Stimulated activated CD8-positive, alpha-beta memory T cell treated with anti-CD3 and anti-CD28 coated beads, Interleukin-12 subunit alpha, Interleukin-12 subunit beta, amount 100 ng/mL, for 4 hours (primary cell): ENCODE data around the gene PBRM1.
"Not testable (repeated sequence)": the region's sequence is repeated elsewhere in the genome, so short reads cannot be mapped to it uniquely, and the experiment has no call there.

Experiments used
- DNase-seq: peaks from one replicate; pipeline ENCODE4 v3.0.0-alpha.2; 2020; ENCODE audit warnings: low read depth

PBRM1 gene

DNA sequence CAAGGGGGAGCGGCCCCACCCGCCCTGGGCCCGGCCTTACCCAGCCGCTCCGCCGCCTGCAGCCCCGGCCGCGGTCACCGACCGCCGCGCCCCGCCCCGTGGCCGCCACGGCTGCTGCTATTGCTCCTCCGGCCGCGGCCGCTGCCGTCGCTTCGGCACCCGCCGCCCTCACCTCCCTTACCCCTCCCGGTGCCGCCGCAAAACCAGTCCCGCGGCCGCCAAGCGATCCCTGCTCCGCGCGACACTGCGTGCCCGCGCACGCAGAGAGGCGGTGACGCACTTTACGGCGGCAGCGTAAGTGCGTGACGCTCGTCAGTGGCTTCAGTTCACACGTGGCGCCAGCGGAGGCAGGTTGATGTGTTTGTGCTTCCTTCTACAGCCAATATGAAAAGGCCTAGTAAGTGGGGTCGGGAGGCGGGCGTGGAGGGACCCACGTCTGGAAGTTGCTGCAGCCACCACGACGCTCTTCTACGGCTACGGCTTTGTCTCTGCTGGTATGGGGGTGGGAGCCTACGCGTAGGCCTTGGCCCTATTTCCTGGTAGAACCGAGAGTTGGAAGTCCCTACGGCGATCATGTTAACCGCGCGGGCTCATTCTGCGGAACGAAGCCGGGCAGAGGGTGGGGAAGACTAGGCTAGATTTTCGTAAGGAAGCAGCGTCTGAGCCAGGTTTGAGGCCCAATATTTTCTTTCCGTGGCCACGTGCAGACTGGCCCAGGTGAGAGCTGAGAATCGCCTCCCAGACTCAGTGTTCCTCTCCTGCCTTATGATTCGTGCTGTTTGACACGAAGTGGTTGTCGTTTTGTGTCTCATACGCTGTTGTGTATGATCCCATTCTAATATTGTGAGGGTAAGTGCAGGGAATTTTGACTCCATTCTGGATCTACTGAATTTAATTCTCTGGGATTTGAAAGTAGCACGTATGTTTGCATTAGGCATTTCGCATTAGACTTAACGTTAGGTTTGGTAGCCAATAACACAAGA is at the start of gene PBRM1, which contains the start of gene GNL3:
TSS of gene PBRM1 (minus strand) at position 205 of the 983 bp plus-strand sequence.
TSS of gene GNL3 (plus strand) at position 324 of the 983 bp plus-strand sequence. CDS start at position 385, 61 bp downstream.
- peak; percentile 89 for DNase-seq

DNA sequence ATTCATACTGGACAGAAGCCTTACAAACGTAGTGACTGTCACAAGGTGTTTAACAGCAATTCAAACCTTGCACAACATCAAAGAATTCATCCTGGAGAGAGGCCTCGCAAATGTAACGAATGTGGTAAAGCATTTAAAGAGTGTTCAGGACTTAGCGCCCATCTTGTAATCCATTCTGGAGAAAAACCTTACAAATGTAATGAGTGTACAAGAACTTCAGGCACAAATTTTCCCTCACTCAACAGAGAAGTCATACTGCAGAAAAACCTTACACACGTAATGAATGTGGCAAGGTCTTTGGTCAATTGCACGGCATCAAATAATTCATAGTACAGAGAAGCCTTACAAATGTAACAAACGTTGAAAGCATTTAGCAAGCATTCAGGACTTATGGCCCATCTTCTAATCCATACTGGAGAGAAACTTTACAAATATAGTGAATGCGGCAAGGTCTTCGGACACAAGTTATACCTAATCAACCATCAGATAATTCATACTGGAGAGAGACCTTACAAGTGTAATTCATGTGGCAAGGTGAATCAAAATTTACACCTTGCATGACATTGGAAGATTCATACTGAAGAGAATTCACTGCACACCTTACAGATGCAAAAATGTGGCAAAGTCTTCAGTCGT is 47.7 kb upstream of the PBRM1 start:
- no peak for DNase-seq

DNA sequence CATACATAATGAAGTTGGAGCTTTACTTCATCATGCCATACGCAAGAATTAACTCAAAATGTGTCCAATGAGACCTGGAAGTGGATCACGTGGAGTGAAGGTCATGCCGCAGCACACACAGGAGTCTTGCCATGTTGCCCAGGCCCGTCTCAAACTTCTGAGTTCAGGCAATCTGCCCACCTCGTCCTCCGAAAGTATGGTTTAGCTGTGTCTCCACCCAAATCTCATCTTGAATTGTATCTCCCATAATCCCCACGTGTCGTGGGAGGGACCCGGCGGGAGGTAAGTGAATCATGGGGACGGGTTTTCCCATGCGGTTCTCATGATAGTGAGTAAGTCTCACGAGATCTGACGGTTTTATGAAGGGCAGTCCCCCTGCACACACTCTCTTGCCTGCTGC is 45.9 kb upstream of the PBRM1 start:
- no peak for DNase-seq

DNA sequence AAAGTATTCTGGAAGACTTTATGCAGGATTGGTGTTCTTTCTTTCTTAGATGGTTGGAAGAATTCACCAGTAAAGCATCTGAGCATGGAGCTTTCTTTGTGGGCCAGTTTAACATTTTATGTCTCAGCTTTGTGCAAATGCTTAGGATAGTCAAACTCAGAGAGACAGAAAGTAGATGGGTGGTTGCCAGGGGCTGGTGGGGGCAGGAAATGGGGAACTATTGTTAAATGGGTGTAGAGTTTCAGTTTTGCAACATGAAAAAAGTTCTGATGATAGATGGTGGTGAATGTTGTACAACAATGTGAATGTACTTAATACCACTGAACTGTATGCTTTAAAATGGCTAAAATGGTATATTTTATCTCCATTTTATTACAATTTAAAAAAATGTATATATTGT is 45.0 kb upstream of the PBRM1 start:
- DNase-seq, result no peak

DNA sequence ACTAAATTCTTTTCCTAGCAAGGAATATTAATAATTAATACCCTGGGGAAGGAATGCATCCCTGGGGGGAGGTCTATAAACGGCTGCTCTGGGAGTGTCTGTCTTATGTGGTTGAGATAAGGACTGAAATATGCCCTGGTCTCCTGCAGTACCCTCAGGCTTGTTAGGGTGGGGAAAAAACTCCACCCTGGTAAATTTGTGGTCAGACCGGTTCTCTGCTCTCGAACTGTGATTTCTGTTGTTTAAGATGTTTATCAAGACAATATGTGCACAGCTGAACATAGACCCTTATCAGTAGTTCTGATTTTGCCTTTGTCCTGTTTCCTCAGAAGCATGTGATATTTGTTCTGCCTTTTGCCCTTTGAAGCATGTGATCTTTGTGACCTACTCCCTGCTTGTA is 43.0 kb upstream of the PBRM1 start:
- not testable (repeated sequence) for DNase-seq

DNA sequence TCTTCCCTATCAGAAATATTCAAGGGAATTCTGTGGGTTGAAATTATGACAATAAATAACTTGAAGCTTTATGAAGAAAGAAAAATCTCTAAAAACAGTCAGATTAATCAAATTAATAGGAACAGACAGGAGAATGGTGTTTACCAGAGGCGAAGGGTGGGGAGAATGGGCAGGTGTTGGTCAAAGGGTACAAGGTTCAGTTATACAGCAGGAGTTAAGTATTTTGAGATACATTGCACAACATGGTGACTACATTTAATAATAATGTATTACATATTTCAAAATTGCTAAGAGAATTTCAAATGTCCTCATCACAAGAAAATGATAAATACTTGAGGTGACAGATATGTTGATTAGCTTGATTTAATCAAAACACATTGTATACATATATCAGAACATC is 38.8 kb upstream of the PBRM1 start:
- no peak for DNase-seq

DNA sequence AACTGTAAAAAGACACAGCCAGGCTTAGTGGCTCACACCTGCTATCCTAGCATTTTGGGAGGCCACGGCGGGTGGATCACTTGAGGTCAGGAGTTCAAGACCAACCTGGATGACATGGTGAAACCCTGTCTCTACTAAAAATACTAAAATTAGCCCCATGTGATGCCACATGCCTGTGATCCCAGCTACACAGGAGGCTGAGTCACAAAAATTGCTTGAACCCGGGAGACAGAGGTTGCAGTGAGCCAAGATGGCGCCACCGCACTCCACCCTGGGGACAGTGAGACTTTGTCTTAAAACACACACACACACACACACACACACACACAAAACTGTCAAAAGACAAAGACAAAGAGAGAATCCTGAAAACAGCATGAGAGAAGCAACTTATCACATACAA is 38.2 kb upstream of the PBRM1 start:
- DNase-seq, result no peak

DNA sequence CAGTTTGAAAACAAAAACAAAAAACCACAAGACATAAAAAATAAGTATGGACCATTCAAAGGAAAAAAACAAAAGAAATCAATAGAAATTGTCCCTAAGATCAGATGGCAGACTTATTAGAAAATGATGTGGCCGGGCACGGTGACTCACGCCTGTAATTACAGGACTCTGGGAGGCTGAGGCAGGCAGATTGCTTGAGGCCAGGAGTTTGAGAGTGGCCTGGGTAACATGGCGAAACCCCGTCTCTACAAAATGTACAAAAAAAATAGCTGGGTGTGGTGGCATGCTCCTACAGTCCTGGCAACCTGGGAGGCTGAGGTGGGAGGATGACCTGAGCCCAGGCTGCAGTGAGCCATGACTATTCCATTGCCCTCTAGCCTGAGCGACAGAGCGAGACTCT is 36.8 kb upstream of the PBRM1 start:
- no peak for DNase-seq

DNA sequence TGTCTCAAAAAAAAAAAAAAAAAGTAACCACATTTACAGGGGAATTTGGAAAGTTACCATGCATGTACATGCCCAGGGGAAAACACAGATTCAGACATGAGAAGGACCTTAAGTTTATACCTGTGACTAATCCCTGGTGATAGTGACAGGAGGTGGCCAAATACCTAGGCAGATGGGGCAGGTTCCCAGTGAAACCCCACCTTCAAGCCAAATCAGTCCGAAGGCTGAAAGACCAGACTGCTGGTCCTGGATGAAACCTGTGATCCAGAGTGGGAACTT is 36.0 kb upstream of the PBRM1 start:
- no peak for DNase-seq

DNA sequence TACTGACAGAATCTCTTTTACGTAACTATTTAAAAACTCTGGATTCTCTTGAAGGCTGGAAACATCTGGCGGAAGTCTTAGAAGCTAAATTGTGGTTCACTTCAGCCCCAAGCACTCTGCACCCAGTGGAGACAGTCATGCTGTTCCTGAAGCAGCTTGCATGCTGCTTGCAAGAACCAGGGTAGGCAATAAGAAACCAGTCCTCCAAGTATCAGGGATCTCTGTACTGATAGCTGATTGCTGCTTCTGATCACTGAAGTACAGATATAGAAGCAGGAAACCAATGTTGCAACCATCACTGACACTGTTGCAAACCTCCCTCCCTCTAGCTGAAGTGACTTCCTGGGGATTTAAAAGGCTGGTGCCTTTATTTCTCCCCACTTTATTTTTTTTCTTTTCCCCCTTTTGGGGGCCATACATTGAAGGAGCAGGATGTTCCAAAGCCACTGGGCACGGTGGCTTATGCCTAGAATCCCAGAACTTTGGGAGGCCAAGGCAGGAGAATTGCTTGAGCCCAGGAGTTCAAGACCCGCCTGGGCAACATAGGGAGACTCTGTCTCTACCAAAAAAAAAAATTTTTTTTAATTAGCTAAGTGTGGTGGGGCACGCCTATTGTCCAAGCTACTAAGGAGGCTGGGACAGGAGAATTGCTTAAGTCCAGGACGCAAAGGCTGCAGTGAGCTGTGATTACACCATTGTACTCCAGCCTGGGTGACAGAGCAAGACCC is 35.5 kb upstream of the PBRM1 start:
- DNase-seq, result no peak

DNA sequence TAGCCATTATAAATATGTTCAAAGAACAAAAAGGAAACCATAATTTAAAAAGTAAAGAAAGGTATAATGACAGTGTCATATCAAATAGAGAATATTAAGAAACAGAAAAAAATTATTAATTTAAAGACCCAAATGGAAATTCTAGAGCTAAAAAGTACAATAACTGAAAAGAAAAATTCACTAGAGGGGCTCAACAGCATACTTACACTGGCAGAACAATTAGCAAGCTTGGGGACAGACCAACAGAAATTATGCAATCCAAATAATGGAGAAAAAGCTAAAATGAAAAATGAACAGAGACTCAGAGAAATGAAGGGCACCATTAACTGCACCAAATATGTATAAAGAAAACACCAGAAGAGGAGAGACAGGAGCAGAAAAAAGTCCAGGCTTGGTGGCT is 33.9 kb upstream of the PBRM1 start:
- DNase-seq, result no peak

DNA sequence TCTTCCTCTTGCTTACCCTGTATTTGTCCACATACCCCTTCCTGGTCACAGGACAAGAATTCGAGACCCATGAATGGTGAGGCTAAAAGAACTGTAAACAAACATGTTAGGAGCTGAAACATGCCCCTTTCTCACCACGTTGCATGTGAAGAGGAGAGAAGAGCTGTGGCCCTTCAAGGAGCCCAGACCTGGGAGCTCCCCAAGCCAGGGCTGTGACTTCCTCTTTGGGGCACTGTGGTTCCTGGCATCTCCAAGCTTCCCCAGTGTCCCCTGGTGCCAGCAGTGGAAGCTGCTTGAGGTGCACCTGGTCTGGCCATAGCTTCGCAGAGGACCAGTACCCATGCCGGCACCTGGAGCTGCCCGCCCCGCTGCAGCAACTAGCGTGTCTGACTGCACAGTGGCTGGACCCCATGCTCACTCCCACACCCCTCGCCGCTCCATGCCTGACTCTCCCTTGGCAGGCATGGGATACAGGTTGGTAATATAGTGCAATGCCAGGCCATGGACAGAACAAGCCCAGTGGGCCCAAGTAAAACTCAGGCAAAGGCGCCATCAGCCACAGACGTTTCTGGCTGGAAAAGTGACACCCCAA is 30.1 kb upstream of the PBRM1 start:
- no peak for DNase-seq

DNA sequence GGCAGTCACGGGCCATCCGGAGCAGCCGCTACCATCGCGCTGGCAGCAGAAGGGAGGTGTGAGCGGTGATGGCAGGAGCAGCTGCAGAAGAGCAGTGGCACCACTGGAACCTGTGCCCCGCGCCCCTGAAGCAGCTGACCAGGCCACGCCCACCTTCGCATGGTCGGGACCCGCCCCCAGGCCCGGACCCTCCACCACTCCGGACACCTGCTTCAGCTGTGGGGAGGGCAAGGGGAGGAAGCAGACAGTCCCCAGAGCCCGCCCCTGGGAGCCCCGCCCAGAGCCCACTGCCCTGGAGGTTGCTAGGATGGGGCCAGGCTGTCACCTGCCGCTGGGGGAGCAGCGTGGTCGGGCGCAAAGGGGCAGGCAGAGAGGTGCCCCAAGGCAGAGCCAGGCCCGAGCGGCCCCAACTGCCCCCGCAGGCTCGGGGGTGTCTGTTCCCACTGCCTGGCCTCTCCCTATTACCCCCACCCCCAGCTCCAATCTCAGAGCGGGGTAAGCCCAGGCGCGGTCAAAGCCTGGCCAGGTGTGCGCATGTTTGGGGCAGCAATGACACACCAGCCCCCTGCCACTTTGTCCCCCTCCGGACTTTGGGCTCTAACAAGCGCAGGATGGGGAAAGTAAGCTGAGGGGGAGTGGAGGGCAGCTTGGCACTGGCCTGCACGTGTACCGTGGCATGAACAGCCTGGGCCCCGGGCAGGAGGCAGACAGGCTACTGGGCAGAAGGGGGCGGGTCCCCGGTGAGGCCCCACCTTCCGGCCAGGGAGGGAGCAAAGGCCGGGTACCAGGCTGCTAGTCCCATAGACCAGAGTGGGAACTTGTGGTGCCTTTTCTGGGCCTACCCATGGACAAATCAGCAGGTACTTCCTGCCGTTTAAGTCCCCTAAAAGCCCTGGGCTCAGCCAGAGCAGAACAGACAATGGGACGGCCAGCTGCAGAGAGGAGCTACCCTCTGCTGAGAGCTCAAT is 28.9 kb upstream of the PBRM1 start:
- DNase-seq, result no peak

DNA sequence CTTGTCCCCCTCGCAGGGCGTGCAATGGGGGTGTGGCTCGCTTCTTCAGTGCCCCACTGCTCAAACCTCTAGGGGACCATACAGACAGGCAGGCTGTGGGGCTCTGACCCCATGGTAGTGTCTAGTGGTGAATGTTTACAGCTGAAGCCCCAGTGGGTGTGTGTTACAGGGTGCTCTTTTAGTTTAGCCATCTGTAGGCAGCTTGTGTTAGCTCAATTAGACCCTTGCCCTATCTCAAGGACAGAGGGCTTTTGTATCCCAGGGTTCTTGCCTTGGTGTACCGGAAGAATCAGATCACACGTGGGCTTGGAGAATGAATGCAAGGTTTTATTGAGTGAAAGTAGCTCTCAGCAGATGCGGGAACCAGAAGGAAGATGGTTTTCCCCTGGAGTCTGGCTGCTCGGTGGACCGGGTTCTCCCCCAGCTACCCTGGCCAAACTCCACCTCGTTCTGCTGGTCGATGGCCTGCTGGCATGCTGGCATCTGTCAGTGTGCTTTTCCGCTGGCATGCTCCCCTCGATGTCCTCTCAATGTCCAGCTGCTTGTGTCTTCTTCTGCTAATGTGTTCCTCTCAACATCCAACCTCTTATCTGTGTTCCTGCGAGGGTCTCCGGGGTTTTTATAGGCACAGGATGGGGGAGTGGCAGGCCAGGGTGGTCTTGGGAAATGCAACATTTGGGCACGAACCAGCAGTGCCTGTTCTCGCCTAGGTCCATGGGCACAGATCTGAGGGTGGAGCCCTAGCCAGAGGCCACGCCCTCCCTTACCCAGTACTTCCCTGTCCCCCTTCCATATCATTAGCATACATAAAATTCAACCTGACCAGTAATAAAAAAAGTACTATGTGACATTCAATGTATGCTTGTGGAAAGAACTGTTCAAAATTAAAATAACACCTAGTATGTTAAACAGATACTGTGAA is 26.8 kb upstream of the PBRM1 start:
- no peak for DNase-seq

DNA sequence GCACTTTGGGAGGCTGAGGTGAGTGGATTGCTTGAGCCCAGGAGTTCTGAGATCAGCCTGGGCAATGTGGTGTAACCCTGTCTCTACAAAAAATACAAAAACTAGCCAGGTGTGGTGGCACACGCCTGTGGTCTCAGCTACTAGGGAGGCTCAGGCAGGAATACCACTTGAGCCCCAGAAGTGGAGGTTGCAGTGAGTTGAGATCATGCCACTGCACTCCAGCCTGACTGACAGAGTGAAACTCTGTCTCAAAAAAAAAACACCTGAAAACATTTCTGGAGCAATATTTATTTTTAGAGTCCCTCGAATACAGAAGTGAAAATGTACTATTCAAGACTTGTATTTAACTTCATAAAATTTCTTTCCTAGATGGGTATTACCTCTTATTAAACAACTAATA is 24.8 kb upstream of the PBRM1 start:
- DNase-seq, result no peak

DNA sequence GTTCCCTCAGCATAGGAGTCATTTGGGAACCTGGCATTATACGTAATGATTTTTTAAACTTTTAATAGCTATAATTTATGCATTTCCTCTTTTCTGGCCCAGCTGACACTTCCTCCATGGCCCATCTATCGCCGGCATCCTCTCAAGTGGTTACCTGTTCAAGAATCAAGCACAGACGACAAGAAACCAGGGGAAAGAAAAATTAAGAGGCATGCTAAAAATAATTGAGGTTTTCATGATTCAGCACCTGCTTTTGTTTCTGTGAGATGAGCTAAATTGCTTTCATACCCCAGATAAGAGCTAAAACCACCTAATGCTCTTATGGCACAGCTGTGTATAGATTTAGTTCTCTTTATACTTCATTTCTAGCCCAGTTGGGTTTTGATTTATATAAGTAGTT is 21.9 kb upstream of the PBRM1 start:
- no peak for DNase-seq

DNA sequence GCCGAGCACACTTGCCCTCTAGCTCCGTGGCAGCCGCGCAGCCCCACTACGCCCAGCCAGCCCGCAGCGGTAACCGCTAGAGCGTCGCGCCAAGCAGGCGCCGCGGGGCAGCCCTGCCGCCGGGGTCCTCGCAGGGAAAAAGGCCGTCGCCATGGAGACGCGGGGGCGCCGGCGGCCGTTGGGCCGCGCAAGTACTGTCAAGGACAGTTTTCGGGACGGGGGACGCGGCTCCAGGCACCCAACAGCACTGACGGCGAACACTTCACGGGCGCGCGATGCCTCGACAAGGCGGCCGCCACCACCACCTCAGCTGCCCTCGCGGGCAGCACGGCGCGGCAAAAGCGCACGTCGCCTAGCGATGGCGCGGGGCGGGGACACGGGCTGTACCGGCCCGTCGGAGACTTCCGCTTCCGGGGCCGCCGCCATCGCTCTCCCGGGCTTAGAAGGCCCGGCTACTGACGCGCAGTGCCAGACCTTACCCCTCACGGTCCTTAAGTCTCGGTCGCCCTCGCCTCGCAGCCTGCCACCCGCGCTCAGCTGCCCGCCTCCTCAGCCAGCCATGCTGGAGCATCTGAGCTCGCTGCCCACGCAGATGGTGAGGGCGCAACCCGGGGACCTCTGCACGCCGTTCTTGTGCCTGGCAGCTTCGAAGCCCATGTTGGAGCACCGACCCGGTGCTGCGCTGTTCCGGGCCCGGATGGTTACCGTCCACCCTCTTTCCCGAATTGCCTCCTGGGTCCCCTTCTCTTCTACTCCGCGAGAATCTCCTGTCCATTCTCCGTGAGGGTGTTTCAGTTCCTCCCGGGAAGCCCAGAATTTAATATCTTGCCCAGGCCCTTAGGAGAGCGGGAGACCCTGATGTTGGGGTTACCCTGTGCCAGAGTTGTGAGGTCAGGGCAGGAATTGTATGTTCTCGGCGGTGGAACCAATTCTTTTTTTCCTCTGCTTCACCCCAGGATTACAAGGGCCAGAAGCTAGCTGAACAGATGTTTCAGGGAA is 20.3 kb upstream of the PBRM1 start, which contains the start of the genes GLT8D1 and SPCS1:
TSS of gene GLT8D1 (minus strand) at position 104 of the 999 bp plus-strand sequence. CDS start 5,331 bp downstream, outside the sequence.
TSS of gene SPCS1 (plus strand) at position 419 of the 999 bp plus-strand sequence. CDS start at position 560, 141 bp downstream.
- peak; percentile 80 for DNase-seq

DNA sequence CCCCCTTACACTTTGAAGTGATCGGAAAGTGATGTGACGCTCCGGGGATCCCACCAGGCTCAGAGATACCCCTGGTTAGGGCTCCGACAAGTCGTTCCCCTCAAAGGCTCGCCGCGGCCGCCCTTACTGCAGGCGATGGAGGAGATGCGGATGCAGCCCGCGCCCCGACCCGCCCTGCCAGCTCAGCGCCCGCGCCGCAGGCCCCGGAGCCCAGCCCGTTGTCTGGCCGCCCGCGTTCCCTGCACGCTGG is 19.6 kb upstream of the PBRM1 start:
- DNase-seq, result no peak
